Activated CD8-positive, alpha-beta memory T cell treated with anti-CD3 and anti-CD28 coated beads for 48 hours (primary cell): ENCODE results near the gene ST6GALNAC3.
"Not testable (repeated sequence)": the region's sequence is repeated elsewhere in the genome, so short reads cannot be mapped to it uniquely, and the experiment has no call there.

Experiments used
- DNase-seq, 3 experiments: peaks; one replicate each; pipeline ENCODE4 v3.0.0-alpha.2; 2020; ENCODE audit warnings: low read depth in 2 of 3, low spot score in 2 of 3

The ST6GALNAC3 gene

DNA sequence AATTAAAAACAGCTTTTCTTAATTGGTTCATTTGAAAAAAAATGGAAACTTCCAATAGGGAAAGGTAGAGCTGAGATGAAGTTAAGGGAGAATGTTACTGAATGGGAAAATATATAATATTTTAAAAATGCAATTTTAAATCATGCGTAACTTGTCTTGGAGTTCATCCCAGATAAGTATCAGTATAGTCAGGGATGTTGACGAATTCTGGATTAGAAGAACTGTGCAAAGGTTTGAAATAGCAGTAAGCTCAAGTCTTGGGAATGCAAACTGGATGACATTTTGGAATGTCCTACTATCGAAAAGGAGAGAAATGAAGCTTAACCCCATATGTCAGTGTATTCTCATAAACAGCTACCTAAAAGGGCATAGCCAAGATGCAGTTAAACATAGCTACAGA lies 4.0 kb upstream of the ST6GALNAC3 start:
- DNase-seq: no peak

DNA sequence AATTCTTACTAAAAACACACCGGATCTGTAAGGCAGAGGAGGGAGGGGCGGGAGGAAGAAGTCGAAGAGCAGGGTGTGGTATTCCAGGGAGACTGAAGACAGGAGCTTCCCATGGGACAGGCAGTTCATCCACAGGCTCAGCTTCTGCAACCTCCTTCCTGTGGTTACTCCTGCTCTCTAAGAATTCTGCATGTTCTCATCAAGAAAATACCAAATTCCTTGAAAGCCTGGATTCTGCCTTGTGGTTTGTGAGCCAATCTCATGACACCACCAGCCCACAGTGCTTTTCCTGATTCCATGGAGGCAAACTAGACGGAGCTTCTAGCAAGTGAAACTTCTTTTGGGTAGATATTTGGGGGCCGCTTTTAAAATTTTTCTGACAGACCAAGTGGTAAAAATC lies 1.1 kb upstream of the ST6GALNAC3 start:
- DNase-seq: no peak

DNA sequence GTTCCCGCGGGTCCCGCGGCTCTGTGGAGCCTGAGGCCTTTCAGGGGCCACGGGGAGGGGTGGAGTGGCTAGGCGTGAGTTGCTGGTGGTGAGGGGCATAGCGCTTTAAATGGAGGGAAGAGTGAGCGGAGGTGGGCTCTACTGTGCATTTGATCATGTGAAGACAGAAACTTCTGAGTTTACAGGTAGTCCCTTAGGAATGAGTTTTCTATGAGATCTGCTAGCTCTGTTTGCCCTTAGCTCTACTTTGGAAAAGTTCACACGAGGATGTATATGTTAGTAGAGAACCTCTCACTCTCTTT lies 593 bp downstream of the ST6GALNAC3 start:
- no peak for DNase-seq

DNA sequence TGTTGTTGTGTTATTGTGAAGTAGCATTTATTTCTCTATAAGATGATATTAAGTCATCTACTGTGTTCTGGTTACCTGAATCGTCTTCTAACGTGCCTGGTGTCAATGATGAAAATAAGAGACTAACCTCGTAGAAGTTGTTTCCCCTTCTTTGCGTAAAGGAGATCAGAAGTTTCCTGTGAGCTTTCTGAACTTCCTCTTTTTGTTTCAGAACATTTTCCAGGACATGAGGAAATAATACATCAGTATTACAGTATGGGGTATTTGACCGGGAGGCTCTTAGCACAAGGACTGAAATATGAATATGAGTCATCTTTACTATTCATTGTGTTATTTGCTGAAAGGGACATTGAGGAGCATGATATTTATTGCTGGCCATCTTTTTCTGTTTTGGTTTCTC lies 1.3 kb downstream of the ST6GALNAC3 start:
- DNase-seq: no peak

DNA sequence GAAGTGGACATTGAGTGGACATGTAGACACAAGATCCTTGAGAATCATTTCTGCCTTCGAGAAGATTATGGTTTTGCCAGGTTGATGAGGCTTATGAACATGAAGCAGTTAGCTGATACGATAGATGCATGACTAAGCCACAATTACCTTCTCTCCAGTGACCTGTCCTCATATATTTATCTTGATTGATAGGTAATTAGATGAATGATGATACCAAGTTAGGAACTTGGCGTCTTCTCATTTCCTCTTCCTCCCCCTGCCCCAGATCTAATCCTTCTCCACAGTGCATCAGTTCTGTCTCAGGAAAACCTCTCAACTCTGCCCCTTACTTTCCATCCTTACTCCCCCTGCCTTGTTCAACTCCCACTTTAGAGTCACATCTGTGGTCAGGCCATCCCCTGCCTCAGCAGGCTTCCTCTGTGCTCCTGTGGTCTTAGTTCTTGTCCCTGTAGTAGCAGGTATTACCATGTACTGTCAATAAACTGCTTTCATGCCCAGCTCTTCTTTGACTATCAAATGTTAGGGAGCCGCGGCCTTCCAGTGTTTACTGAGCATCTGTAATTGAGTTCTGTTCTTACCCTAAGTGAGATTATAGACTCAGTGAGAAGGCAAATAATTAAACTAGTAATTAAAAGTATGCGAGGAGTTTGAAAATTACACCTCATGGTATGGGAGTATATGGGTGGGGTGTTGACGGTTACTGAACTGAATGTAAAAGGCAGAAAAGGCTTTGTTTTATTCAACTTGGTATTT lies 5.1 kb downstream of the ST6GALNAC3 start:
- DNase-seq: no peak

DNA sequence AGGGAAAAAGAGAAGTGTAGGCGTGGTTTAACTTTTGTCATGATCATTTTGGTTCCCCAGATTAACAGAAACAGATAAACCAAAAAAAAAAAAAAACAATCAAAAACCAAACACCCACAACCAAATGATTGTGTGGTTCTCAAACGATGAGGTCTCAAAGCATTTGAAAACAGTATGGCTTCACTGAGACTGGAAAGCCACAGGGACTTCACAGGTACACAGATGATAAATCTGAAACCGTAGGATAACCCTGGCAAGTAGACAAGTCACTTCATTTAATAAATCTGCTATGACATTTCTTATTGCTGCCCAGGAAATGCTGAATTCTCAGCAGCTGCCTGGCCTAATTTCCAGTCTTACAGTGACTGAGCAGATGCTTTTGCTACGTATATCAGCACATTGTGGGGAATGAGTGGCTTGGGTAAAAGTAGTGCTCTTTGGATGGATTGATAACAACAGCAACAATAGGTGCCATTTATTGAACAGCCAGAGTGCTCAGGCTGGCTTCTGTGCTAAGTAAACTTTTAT lies 6.1 kb downstream of the ST6GALNAC3 start:
- no peak for DNase-seq

DNA sequence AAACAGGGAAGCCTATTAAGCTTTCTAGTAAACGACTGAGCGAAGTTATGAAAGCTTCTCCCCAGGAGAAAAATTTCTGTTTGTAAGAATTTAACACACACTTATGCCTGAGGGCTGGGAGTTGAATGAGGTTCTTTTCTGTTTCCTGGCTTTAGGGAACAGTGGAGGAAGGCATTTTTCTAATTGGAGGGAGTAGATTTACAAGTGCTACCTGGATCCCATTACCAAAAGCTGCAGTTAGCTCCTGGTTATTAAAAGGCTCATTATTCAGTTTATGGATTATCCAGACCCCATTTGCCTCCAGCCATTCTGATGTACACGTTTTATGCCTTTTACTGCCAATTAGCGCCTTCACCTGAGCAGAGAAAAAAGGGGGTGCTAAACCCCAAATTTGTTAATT lies 7.5 kb downstream of the ST6GALNAC3 start:
- DNase-seq: no peak

DNA sequence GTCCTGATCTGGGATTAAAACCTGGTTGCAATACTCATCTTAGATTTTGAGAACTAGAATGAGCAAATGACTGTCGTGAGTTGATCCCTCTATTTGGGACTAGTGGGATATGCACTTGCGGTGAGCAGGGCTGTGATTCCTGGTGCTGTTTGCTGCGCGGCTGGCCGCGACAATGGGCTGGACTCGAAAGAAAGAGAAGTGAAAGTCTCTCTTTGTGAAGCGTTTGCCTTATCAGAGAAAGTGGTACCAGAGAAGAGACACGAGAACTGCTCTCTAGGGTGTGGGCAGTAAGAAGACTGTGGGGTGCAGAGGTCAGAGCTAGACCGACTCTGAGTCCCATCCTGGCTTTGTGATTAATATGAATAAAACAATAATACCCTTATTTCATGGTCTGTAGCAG lies 8.6 kb downstream of the ST6GALNAC3 start:
- no peak for DNase-seq

DNA sequence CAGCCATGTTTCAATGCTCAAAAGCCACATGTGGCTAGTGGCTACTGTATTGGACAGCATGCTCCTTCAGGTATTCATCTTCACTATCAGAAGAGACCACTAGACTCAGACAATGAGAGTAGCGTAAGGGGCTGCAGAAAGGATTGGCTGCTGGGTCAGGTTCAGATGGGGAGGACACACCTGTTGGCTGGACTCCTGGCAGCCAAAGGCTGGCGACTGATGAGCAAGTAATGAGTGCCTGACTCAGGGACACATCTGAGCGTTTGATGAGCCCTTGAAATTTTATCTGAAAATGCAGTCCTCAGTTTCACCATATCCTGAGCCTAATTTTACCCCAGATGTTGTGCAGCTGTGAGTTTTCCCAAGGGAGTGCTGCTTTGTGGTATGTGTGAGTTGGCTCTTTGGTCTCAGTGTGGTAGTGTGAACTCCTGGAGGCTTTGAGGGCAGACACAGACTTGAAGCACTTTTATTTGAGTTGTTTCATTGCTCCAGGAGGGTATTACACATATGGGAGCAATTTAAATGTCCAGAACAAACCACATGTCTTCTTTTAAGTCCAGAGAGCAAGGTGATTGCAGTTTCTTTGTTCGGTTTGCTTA lies 9.6 kb downstream of the ST6GALNAC3 start:
- no peak for DNase-seq

DNA sequence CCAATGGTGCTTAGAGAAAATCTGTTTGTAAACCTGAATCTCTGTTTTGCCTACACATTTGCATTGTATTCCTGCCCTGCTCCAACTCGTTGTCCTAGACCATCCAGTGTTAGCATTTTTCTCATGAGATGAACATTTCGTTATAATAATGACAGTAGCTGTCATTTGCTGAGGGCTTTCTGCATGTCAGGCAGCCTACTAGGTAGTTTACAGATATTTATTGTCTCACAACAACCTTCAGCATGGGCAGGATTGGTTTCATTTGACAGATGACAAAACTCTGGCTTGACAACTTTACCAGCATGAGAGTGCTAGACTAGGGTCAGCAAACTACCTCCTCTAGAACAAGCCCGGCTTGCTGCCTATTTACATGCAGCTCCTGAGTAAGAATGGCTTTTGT lies 10.1 kb downstream of the ST6GALNAC3 start:
- no peak for DNase-seq

DNA sequence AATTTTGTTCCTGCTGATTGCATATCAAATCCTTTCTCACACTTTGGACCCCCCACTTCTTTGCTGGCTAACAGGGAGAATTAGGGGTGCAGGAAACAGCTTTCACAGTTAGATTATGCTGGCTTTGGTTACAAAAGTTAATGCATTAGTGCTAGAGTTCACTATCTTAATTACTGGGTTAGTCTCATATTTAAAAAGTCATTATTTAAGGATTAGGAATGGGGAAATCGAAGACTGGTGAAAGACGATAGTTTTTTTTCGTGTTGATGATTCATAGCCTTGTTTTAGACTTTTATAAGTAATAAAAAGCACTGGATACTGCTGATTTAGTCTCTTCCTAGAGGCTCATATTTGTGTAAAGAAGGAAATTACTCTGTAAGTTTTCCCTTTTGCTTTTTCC lies 11.6 kb downstream of the ST6GALNAC3 start:
- DNase-seq: no peak

DNA sequence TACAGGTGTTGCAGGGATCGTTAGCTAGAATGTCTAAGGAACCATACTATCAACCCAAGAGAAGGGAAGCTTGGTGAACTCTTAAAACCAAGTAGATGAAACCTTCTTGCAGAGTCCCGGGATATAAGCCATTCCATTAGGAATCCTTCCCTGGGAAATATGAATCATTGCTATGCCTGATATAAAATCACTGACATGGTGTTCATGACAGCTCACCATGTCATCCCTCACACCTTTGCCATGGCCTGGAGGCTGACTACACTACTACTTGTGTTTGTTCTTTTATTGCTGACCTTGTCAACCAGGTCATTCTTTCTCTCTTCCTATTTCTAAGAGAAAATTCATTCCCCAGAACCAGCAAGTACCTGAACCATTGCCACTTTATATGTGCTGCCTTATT lies 12.1 kb downstream of the ST6GALNAC3 start:
- DNase-seq: no peak

DNA sequence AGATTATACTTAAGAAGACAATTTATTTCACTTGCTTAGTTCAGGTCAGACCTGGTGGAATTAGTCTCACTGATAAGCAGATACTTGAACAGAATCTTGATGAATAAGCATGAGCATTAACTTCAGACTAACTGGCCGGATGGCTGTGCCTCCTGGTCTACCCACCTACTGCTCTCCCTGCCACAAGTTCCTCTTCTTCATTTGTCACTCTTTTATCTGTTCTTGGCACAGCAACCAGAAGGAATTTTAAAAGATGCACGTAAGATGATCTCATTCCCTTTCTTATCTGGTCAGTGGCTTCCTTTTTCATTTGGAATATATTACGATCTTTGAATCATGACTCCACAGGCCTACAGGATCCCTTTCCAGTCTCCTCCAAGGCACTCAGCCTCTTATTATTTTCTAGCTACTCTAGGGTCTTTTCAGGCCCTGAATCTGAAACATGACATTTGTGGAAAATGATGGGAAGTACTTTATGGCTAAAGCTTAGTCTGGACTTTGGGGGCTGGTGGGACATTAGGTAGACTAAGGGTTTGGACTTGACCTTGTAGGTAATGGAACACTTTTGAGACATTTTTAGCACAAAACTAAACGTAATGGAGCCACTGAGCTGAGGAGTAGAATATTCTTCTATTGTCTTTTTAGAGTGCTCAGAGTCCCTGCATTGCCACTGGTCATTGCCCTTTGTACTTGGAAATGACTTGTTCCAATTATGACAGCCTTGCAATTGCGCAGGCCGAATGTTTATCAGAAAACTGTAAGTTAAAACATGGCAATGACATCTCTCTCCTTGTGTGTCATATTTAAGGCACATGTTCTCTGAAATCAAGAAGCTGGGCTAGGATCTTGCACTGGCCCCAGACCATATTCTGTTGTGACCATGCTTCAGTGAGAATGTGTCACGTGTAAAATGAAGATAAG lies 16.0 kb downstream of the ST6GALNAC3 start:
- no peak for DNase-seq

DNA sequence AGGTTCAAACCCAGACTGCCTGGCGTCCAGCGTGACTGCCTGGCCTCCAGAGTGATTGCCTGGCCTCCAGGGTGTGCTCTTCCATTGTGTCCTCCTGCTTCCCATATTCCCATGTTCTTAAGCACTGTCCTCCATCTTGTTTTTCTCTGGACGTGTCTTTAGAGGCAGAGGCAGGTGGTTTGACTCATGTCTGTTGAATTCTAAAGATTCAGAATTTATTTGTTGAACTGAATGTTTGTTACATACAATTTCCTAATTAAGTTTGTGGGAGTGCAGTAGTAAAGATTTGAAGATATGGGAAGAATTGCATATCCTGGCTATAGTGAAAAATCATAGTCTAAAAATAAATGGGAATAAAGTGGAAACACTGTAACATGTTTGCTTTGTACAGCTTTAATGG lies 18.3 kb downstream of the ST6GALNAC3 start:
- no peak for DNase-seq

DNA sequence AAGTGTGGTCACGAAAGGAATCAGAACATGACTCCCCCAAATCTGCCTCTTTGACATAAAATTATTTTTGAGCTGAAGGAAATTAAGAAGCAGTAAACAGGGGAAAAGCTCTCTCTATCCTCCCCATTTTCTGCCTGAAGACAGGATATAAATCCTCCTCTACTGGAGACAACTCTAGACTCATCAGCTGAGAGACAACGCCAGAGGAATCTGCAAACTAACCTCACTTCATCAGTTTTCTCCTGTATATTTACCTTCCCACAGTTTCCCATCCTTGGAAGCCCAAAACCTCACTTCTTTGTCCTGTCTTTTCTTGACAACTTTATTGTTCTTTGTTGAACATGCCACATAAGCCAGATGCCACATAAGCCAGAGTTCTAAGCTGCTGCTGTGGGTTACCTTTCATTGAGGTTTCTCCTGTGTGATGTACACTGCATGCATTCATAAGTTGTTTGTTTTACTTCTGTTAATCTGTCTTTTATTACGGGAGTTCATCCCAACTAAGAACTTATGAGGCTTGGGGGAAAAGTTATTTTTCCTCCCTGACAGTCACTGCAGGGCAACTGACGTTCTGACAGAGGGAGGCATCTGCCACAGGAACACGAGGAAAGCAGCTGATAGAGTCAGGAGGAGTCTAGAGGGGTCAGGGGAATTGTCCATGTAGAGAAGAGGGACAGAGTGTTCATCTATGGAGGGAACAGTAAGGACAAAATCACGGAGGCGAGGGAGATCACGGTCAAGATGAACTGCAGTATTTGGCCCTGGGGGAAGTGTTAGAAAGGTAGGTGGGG lies 19.2 kb downstream of the ST6GALNAC3 start:
- no peak for DNase-seq

DNA sequence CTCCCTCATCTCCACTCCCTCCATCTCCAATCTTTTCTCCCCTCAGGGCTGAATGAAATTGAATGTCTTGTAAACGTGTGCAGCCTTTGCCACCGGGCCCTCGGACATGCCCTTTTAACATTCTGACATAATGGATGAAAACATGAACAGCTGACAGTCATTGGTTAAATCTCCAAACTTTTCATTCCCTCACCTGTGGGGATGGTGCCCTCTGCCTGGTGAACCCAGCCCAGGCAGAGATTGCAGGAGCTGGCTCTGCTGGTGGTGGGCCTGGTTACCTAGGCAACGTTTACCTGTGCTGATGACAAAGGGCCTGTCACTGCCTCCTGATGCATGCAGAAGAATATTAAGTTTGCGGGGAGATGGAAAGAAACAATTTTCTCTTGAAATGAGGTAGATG lies 21.3 kb downstream of the ST6GALNAC3 start:
- no peak for DNase-seq

DNA sequence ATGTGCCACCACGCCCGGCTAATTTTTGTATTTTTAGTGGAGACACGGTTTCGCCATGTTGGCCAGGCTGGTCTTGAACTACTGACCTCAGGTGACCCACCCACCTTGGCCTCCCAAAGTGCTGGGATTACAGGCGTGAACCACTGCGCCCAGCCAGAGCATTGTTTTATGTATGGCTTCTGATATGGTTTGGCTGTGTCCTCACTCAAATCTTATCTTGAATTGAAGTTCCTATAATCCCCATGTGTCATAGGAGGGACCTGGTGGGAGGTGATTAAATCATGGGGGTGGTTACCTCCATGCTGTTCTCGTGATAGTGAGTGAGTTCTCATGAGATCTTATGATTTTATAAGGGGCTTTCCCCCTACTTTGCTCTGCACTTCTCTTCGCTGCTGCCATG lies 22.5 kb downstream of the ST6GALNAC3 start:
- not testable (repeated sequence) for DNase-seq

DNA sequence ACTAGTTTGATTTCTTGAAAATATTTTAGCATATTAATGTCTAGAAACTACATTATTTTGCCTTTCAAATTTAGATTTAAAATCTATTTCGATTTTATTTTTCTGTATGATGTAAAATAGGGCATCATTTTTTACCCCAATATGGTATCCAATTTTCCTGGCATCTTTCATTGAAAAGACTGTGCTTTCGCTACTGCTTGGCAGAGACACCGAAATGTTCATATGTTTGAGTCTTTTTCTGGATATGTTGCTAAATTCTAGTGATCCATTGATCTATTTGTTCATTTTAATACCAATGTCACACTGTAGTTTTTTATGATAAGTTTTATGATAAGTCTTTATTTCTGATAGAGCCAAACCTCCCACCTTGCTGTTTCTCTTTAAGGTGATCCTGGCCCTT lies 24.3 kb downstream of the ST6GALNAC3 start:
- no peak for DNase-seq

DNA sequence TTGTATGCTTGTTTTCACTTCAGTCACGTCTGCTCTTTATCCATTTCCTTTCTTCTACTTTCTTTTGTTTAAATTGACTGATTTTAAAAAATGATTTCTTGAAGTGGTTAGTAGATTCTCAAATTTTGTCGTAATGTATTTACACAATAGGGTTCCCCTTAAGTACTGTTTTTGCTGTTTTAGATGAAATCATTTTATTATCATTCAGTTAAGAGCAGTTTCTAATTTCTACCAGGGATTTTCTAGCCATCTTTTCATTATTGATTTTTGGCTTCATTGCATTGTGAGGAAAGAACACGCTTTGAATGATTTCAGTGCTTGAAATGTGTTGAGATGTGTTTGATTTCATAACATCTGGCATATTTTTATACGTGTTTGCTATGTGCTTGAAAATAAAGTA lies 27.0 kb downstream of the ST6GALNAC3 start:
- no peak for DNase-seq

DNA sequence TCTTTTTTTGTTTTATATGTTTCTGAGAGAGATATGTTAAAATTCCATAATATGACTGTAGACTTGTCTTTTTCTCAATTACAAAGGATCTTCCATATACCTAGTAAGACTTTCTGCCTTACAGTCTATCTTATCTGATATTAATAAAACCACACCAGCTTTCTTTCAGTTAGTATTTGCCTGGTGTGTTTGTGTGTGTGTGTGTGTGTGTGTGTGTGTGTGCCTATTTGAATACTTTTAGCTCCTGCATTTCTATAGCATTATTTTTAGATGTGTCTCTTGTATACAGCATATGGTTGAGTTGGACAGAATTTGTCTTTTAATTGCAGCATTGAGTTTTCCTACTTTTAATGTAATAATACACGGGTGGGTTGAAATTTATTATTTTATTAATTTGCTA lies 27.5 kb downstream of the ST6GALNAC3 start:
- DNase-seq: no peak

DNA sequence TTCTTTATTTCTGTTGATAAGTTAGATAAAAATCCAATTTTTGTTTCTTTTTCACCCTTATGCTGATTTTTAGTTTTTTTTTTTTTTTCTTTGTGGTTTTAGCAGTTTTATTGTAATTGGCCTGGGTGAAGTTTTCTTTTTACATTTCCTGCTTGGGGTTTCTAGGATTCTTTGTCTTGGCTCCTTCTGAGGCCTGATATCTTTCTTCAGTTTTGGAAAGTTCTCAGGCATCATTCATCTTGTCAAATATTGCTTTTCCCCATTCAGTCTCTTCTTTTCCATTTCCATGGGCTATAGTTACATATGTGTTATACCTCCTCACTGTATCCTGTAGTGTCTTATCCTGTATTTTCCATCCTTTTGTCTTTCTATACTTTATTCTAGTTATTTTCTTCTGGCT lies 28.5 kb downstream of the ST6GALNAC3 start:
- no peak for DNase-seq
